ENCODE data around the gene ADRA2C.

ADRA2C gene

GRCh38 chr4:3733195-3733594 lies 33.0 kb upstream of the ADRA2C start:
- DNase-seq (ENCODE audit: low read depth in 2 of 2), result no peak

GRCh38 chr4:3735196-3735595 lies 31.0 kb upstream of the ADRA2C start:
- no peak for DNase-seq (ENCODE audit: low read depth in 2 of 2)

GRCh38 chr4:3736290-3736689 lies 29.9 kb upstream of the ADRA2C start:
- no peak for DNase-seq (ENCODE audit: low read depth in 2 of 2)

- DNase-seq (ENCODE audit: low read depth in 2 of 2), result no peak
Observed at GRCh38 chr4:3736806-3737205, 29.4 kb upstream of the ADRA2C start.

GRCh38 chr4:3739577-3739976 lies 26.6 kb upstream of the ADRA2C start:
- no peak for DNase-seq (ENCODE audit: low read depth in 2 of 2)

GRCh38 chr4:3740256-3740655 lies 25.9 kb upstream of the ADRA2C start:
- no peak for DNase-seq (ENCODE audit: low read depth in 2 of 2)

- no peak for DNase-seq (ENCODE audit: low read depth in 2 of 2)
Observed at GRCh38 chr4:3741217-3742011, 24.8 kb upstream of the ADRA2C start.

GRCh38 chr4:3742610-3743009 lies 23.6 kb upstream of the ADRA2C start:
- DNase-seq (ENCODE audit: low read depth in 2 of 2), result no peak

GRCh38 chr4:3744232-3744631 lies 22.0 kb upstream of the ADRA2C start:
- DNase-seq (ENCODE audit: low read depth in 2 of 2), result no peak

GRCh38 chr4:3744901-3745300 lies 21.3 kb upstream of the ADRA2C start:
- DNase-seq (ENCODE audit: low read depth in 2 of 2), result no peak

GRCh38 chr4:3745886-3746656 lies 20.1 kb upstream of the ADRA2C start:
- DNase-seq (ENCODE audit: low read depth in 2 of 2), result no peak

GRCh38 chr4:3746701-3747580 lies 19.2 kb upstream of the ADRA2C start:
- DNase-seq (ENCODE audit: low read depth in 2 of 2), result no peak

GRCh38 chr4:3747581-3747904 lies 18.6 kb upstream of the ADRA2C start:
- DNase-seq (ENCODE audit: low read depth in 2 of 2), result no peak

GRCh38 chr4:3748136-3748898 lies 17.9 kb upstream of the ADRA2C start:
- no peak for DNase-seq (ENCODE audit: low read depth in 2 of 2)

GRCh38 chr4:3749081-3749480 lies 17.1 kb upstream of the ADRA2C start:
- no peak for DNase-seq (ENCODE audit: low read depth in 2 of 2)

- no peak for DNase-seq (ENCODE audit: low read depth in 2 of 2)
Observed at GRCh38 chr4:3750334-3750733, 15.9 kb upstream of the ADRA2C start.

- DNase-seq (ENCODE audit: low read depth in 2 of 2), result no peak
Observed at GRCh38 chr4:3752022-3752421, 14.2 kb upstream of the ADRA2C start.

- no peak for DNase-seq (ENCODE audit: low read depth in 2 of 2)
Observed at GRCh38 chr4:3753726-3754412, 12.3 kb upstream of the ADRA2C start.

GRCh38 chr4:3756343-3757059 lies 9.7 kb upstream of the ADRA2C start:
- no peak for DNase-seq (ENCODE audit: low read depth in 2 of 2)

GRCh38 chr4:3759236-3759635 lies 6.9 kb upstream of the ADRA2C start:
- no peak for DNase-seq (ENCODE audit: low read depth in 2 of 2)
